Neuronal stem cell (in vitro differentiated cells): ENCODE data around the gene NHS.

Source experiments
- DNase-seq: peaks from one replicate; pipeline ENCODE4 v3.0.0-alpha.2; 2013; ENCODE audit warnings: low spot score
- H2AFZ ChIP-seq: one replicate; pipeline ENCODE4 v1.6.1; 2013; ENCODE audit warnings: mild to moderate bottlenecking, low read length, inconsistent platforms
- H2AK5ac ChIP-seq: 2 replicates; pipeline ENCODE4 v1.6.1; 2013; ENCODE audit warnings: low read depth, mild to moderate bottlenecking, inconsistent platforms, low read length, moderate library complexity, mixed read lengths
- H2BK120ac ChIP-seq: 2 replicates; pipeline ENCODE4 v1.6.1; 2013; ENCODE audit warnings: low read depth, mild to moderate bottlenecking, inconsistent platforms, low read length, moderate library complexity, mixed read lengths
- H2BK12ac ChIP-seq: one replicate; pipeline ENCODE4 v1.6.1; 2013; ENCODE audit warnings: low read length, inconsistent platforms
- H2BK15ac ChIP-seq: 2 replicates; pipeline ENCODE4 v1.6.1; 2013; ENCODE audit warnings: mild to moderate bottlenecking, low read length, inconsistent platforms, mixed read lengths
- H2BK5ac ChIP-seq: one replicate; pipeline ENCODE4 v1.6.1; 2013; ENCODE audit warnings: inconsistent platforms, mild to moderate bottlenecking, low read length, moderate library complexity
- H3K14ac ChIP-seq: one replicate; pipeline ENCODE4 v1.6.1; 2013; ENCODE audit warnings: low read length, inconsistent platforms
- H3K18ac ChIP-seq: 2 replicates; pipeline ENCODE4 v1.6.1; 2013; ENCODE audit warnings: low read length, inconsistent platforms
- H3K23ac ChIP-seq: 2 replicates; pipeline ENCODE4 v1.6.1; 2013; ENCODE audit warnings: low read depth, mild to moderate bottlenecking, mixed read lengths, low read length, inconsistent platforms; ENCODE audit not compliant: poor library complexity
- H3K27ac ChIP-seq: replicated peaks from 3 replicates; pipeline ENCODE4 v1.5.1; 2013; ENCODE audit warnings: low read length, inconsistent platforms
- H3K27me3 ChIP-seq, 3 experiments: 2 replicates each; pipeline ENCODE4 v1.6.1; 2013; ENCODE audit warnings: low read length in 3 of 3, mild to moderate bottlenecking in 2 of 3, inconsistent platforms in 1 of 3, low read depth in 1 of 3, mixed read lengths in 1 of 3, moderate library complexity in 1 of 3; ENCODE audit not compliant: control insufficient read depth in 3 of 3, insufficient read depth in 3 of 3
- H3K36me3 ChIP-seq, 2 donors: replicated peaks in 1 of 2; 2 replicates each; pipeline ENCODE4 v1.6.1; 2013; ENCODE audit warnings: low read length in 2 of 2; ENCODE audit not compliant: control insufficient read depth in 2 of 2, insufficient read depth in 2 of 2
- H3K4ac ChIP-seq: 2 replicates; pipeline ENCODE4 v1.6.1; 2013; ENCODE audit warnings: inconsistent platforms, mild to moderate bottlenecking, low read length, moderate library complexity
- H3K4me1 ChIP-seq, 2 donors: 1 replicate in 1 of 2; 2 replicates in 1 of 2; pipeline ENCODE4 v1.6.1; 2013; ENCODE audit warnings: low read length in 2 of 2, low read depth in 1 of 2; ENCODE audit not compliant: control insufficient read depth in 2 of 2, insufficient read depth in 1 of 2
- H3K4me2 ChIP-seq: one replicate; pipeline ENCODE4 v1.6.1; 2013; ENCODE audit warnings: mild to moderate bottlenecking, low read length, inconsistent platforms; ENCODE audit not compliant: insufficient read depth, poor library complexity, severe bottlenecking
- H3K4me3 ChIP-seq, 2 donors: 2 replicates each; pipeline ENCODE4 v1.5.1; 2013; ENCODE audit warnings: low read length in 2 of 2, mild to moderate bottlenecking in 2 of 2, inconsistent platforms in 1 of 2, moderate library complexity in 1 of 2
- H3K79me1 ChIP-seq: one replicate; pipeline ENCODE4 v1.6.1; 2013; ENCODE audit warnings: low read depth, mild to moderate bottlenecking, inconsistent platforms, low read length, moderate library complexity
- H3K9ac ChIP-seq: one replicate; pipeline ENCODE4 v1.6.1; 2013; ENCODE audit warnings: mild to moderate bottlenecking, low read depth, low read length, inconsistent platforms; ENCODE audit not compliant: poor library complexity
- H3K9me3 ChIP-seq, 2 donors: replicated peaks in 1 of 2; 2 replicates each; pipeline versions ENCODE3 to v1.6.1; 2013; ENCODE audit warnings: low read length in 2 of 2, mild to moderate bottlenecking in 2 of 2, inconsistent platforms in 1 of 2, low read depth in 1 of 2, mixed read lengths in 1 of 2, moderate library complexity in 1 of 2; ENCODE audit not compliant: control insufficient read depth in 2 of 2, insufficient read depth in 1 of 2
- H4K8ac ChIP-seq: one replicate; pipeline ENCODE4 v1.6.1; 2013; ENCODE audit warnings: low read depth, mild to moderate bottlenecking, inconsistent platforms, low read length, moderate library complexity
- H4K91ac ChIP-seq: one replicate; pipeline ENCODE4 v1.6.1; 2013; ENCODE audit warnings: low read length, low read depth, mild to moderate bottlenecking, inconsistent platforms; ENCODE audit not compliant: poor library complexity
- WGBS, 2 donors: extraction: QIAGEN DNeasy Blood & Tissue Kit; methylation state at CpG; one replicate each; pipeline ENCODE4 v1.1.7; 2013; ENCODE audit warnings: missing lambda C conversion rate in 2 of 2, mixed read lengths in 1 of 2; ENCODE audit not compliant: insufficient read length in 2 of 2, insufficient replicate concordance in 1 of 2; ENCODE audit errors: extremely low coverage in 2 of 2; 5-methylcytosine and 5-hydroxymethylcytosine counted together

Gene NHS

DNA sequence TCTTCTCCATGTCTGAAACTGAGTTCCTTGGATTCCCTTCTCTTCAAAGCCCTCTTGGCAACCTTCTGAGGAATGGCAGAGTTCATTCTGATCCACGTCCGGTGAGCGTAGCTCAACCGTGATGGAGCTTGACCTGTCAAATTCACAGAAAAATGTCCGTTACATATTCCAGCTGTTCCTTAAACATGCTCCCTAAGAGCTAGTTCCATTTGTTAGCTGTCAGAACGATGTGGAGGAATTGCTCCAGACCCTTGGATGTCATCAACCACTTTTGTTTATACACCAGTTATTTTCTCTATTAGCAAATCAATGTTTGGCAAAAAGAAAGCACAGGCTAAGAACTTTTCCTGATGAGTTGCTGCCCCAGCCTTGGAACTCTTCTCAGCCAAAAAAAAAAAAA is 50.1 kb downstream of the NHS start:
- no peaks in the 10 kb centered on the region for H3K27me3 ChIP-seq
- no peak overlapping the region for H3K27ac ChIP-seq
- H4K8ac ChIP-seq: no peak overlapping the region
- no peak overlapping the region for H4K91ac ChIP-seq
- no peak for DNase-seq
- no peak overlapping the region for H2AFZ ChIP-seq
- no peaks in the 10 kb centered on the region for H3K4me1 ChIP-seq
- H3K4me3 ChIP-seq: no peak overlapping the region
- no peak overlapping the region for H3K18ac ChIP-seq
- H3K4ac ChIP-seq: no peak overlapping the region
- no peak overlapping the region for H2BK12ac ChIP-seq
- H3K14ac ChIP-seq: no peak overlapping the region
- H2BK5ac ChIP-seq: no peak overlapping the region
- no peaks in the 10 kb centered on the region for H3K36me3 ChIP-seq
- H2BK15ac ChIP-seq: no peak overlapping the region
- H3K79me1 ChIP-seq: no peaks in the 10 kb centered on the region
- no peak overlapping the region for H2AK5ac ChIP-seq
- WGBS, 2 donors: no CpG with 5 or more reads among the region's 6 CpGs
- no peak overlapping the region for H3K4me2 ChIP-seq
- no peak overlapping the region for H3K23ac ChIP-seq
- H3K9me3 ChIP-seq: no peaks in the 10 kb centered on the region
- no peak overlapping the region for H3K9ac ChIP-seq
- no peak overlapping the region for H2BK120ac ChIP-seq

DNA sequence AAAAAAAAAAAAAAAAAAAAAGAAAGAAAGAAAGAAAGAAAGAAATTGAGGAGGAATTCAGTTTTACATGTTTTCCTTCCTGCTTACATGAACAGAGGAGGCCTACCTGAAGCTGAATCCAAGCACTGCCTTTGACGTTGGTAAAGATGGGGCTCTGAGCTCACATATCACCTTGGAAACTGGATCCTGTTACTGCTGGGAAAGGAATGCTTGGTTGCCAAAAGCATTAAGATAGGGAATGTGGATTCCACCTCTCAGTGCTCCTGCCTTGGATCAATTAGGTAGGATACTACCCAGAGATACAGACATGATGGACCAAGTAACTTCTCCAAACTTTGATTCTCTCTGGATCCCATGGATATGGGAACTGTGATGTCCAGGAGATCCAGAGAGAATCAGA is 50.6 kb downstream of the NHS start:
- H3K18ac ChIP-seq: no peak overlapping the region
- no peaks in the 10 kb centered on the region for H3K36me3 ChIP-seq
- H3K79me1 ChIP-seq: no peaks in the 10 kb centered on the region
- H2AFZ ChIP-seq: no peak overlapping the region
- no peaks in the 10 kb centered on the region for H3K9me3 ChIP-seq
- H4K91ac ChIP-seq: no peak overlapping the region
- no CpG with 5 or more reads among the region's 1 CpG for WGBS, 2 donors
- H2BK12ac ChIP-seq: no peak overlapping the region
- H2AK5ac ChIP-seq: no peak overlapping the region
- H2BK120ac ChIP-seq: no peak overlapping the region
- no peak overlapping the region for H3K9ac ChIP-seq
- no peak overlapping the region for H2BK15ac ChIP-seq
- no peak overlapping the region for H3K4me2 ChIP-seq
- DNase-seq: no peak
- no peak overlapping the region for H2BK5ac ChIP-seq
- H3K27me3 ChIP-seq: no peaks in the 10 kb centered on the region
- no peak overlapping the region for H3K4ac ChIP-seq
- H3K23ac ChIP-seq: no peak overlapping the region
- H3K4me1 ChIP-seq: no peaks in the 10 kb centered on the region
- H3K27ac ChIP-seq: no peak overlapping the region
- H3K4me3 ChIP-seq: no peak overlapping the region
- no peak overlapping the region for H4K8ac ChIP-seq
- no peak overlapping the region for H3K14ac ChIP-seq

DNA sequence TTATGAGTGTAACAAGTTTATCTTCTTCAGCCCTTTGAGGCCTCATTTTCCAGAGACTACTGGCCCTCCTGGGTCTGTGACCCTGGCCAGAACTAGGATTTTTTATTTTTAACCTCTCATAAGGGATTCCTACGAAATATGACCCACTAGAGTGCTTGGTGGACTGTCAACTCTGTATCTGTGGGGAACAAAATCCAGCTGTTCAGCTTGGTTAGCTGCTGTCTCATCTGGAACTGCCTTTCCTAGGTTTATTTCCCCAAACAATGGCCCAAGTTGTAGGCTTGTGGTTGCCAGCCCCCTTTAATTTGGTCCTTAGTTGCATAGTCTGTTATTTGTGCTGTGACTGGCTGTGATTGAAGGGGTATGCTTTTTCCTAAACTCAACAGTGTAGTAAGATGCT is 56.2 kb downstream of the NHS start:
- Histone ChIP-seq H3K4me1 (peaks cover 4 to 7% of the 10 kb centered on the region in 2 donors), H2BK12ac (no peak overlapping the region), H2BK15ac (no peak overlapping the region), H2AFZ (no peak overlapping the region), H3K4ac (no peak overlapping the region), H3K4me2 (no peak overlapping the region), H3K27ac (no peak overlapping the region), H4K91ac (no peak overlapping the region), H2AK5ac (no peak overlapping the region), H3K27me3 (no peaks in the 10 kb centered on the region), H4K8ac (no peak overlapping the region), H2BK120ac (no peak overlapping the region), H3K36me3 (no peaks in the 10 kb centered on the region), H3K4me3 (no peak overlapping the region), H3K9me3 (no peaks in the 10 kb centered on the region), H3K23ac (no peak overlapping the region), H3K18ac (no peak overlapping the region), H2BK5ac (no peak overlapping the region), H3K79me1 (no peaks in the 10 kb centered on the region), H3K14ac (no peak overlapping the region), H3K9ac (no peak overlapping the region)
- DNase-seq: no peak
- WGBS, 2 donors: no CpG with 5 or more reads among the region's 1 CpG

DNA sequence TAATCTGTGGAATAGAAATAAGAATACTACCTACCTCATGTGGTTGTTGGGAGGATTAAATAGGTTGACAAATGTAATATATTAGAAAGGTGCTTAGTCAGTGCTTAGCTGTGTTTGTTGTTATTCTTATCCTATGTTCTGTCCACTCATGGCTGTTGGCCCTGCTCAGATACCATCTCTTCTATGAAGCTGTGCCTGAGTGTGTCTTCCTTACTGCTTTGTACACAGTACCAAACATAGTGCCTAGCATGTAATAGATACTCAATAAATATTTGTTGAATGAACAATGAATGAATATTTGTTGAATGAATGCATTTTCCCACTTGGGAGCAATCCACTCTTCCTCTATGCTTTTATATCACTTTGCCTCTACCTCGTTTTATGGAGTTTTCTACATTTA is 57.2 kb downstream of the NHS start:
- WGBS, 2 donors: no CpG with 5 or more reads among the region's 1 CpG

More for the DNA sequence above, 57.2 kb downstream of the NHS start:
- H4K91ac ChIP-seq: no peak overlapping the region
- H3K14ac ChIP-seq: no peak overlapping the region
- H3K9me3 ChIP-seq: no peaks in the 10 kb centered on the region
- H3K27me3 ChIP-seq: no peaks in the 10 kb centered on the region
- no peak for DNase-seq
- H3K4me2 ChIP-seq: no peak overlapping the region
- H2BK12ac ChIP-seq: no peak overlapping the region
- no peak overlapping the region for H3K18ac ChIP-seq
- H3K27ac ChIP-seq: no peak overlapping the region
- H2BK5ac ChIP-seq: no peak overlapping the region
- H3K4me1 ChIP-seq: peaks cover 6 to 7% of the 10 kb centered on the region in 2 donors
- no peak overlapping the region for H2BK120ac ChIP-seq
- no peaks in the 10 kb centered on the region for H3K36me3 ChIP-seq
- no peak overlapping the region for H3K23ac ChIP-seq
- no peak overlapping the region for H3K4ac ChIP-seq
- H3K9ac ChIP-seq: no peak overlapping the region
- no peaks in the 10 kb centered on the region for H3K79me1 ChIP-seq
- H2AFZ ChIP-seq: no peak overlapping the region
- no peak overlapping the region for H2BK15ac ChIP-seq
- no peak overlapping the region for H2AK5ac ChIP-seq
- H4K8ac ChIP-seq: no peak overlapping the region
- H3K4me3 ChIP-seq: no peak overlapping the region
